H9 (cell line): ENCODE data around the gene SRP9. TPM values are rescaled to one million over a fixed set of nuclear protein-coding genes. Genes with fewer than 3 reads are reported as not detected.

ENCODE experiments used
- DNase-seq: peaks from one replicate; pipeline ENCODE4 v3.0.0-alpha.2; 2017
- H2AFZ ChIP-seq: one replicate; pipeline ENCODE4 v1.6.1; 2013; ENCODE audit warnings: mild to moderate bottlenecking, low read length, control low read depth, moderate library complexity
- H2AK5ac ChIP-seq: 2 replicates; pipeline ENCODE4 v1.6.1; 2013; ENCODE audit warnings: low read length, control low read depth, mixed read lengths; ENCODE audit not compliant: insufficient read length
- H2BK120ac ChIP-seq: one replicate; pipeline ENCODE4 v1.6.1; 2013; ENCODE audit warnings: low read depth, mild to moderate bottlenecking, low read length, control low read depth, inconsistent platforms; ENCODE audit not compliant: poor library complexity, severe bottlenecking
- H2BK12ac ChIP-seq: 2 replicates; pipeline ENCODE4 v1.6.1; 2013; ENCODE audit warnings: low read length, control low read depth, mixed read lengths, low read depth; ENCODE audit not compliant: insufficient read length
- H2BK15ac ChIP-seq: 2 replicates; pipeline ENCODE4 v1.6.1; 2013; ENCODE audit warnings: low read depth, low read length, control low read depth
- H2BK20ac ChIP-seq: one replicate; pipeline ENCODE4 v1.6.1; 2013; ENCODE audit warnings: low read depth, mild to moderate bottlenecking, low read length, control low read depth, inconsistent platforms; ENCODE audit not compliant: poor library complexity, severe bottlenecking
- H2BK5ac ChIP-seq: 2 replicates; pipeline ENCODE4 v1.6.1; 2013; ENCODE audit warnings: low read length, control low read depth, mixed read lengths; ENCODE audit not compliant: insufficient read length
- H3K14ac ChIP-seq: 2 replicates; pipeline ENCODE4 v1.6.1; 2013; ENCODE audit warnings: low read length, control low read depth; ENCODE audit not compliant: insufficient read depth
- H3K18ac ChIP-seq: 2 replicates; pipeline ENCODE4 v1.6.1; 2013; ENCODE audit warnings: low read depth, mild to moderate bottlenecking, mixed read lengths, low read length, control low read depth; ENCODE audit not compliant: insufficient read length
- H3K23ac ChIP-seq: 2 replicates; pipeline ENCODE4 v1.6.1; 2013; ENCODE audit warnings: low read length, control low read depth, mixed read lengths, low read depth; ENCODE audit not compliant: insufficient read length
- H3K23me2 ChIP-seq: 2 replicates; pipeline ENCODE4 v1.6.1; 2013; ENCODE audit warnings: low read depth, mild to moderate bottlenecking, mixed read lengths, low read length, control low read depth; ENCODE audit not compliant: insufficient read length, poor library complexity, severe bottlenecking
- H3K27ac ChIP-seq: 2 replicates; pipeline ENCODE4 v1.5.1; 2013; ENCODE audit warnings: low read length, control low read depth, mixed read lengths, low read depth; ENCODE audit not compliant: insufficient read length
- H3K27me3 ChIP-seq: 2 replicates; pipeline ENCODE4 v1.6.1; 2013; ENCODE audit warnings: low read length, control low read depth, inconsistent platforms; ENCODE audit not compliant: insufficient read depth
- H3K4ac ChIP-seq: 2 replicates; pipeline ENCODE4 v1.6.1; 2013; ENCODE audit warnings: low read depth, mild to moderate bottlenecking, control low read depth, inconsistent platforms, low read length, moderate library complexity
- H3K4me1 ChIP-seq: 2 replicates; pipeline ENCODE4 v1.6.1; 2013; ENCODE audit warnings: low read length, control low read depth, inconsistent platforms; ENCODE audit not compliant: insufficient read depth
- H3K4me2 ChIP-seq: 2 replicates; pipeline ENCODE4 v1.6.1; 2013; ENCODE audit warnings: low read length, control low read depth, mixed read lengths; ENCODE audit not compliant: insufficient read length, insufficient read depth
- H3K56ac ChIP-seq: 2 replicates; pipeline ENCODE4 v1.6.1; 2013; ENCODE audit warnings: low read depth, mild to moderate bottlenecking, mixed read lengths, low read length, control low read depth; ENCODE audit not compliant: insufficient read length
- H3K79me1 ChIP-seq: 2 replicates; pipeline ENCODE4 v1.6.1; 2013; ENCODE audit warnings: low read depth, mild to moderate bottlenecking, moderate library complexity, low read length, control low read depth, inconsistent platforms; ENCODE audit not compliant: insufficient read depth, poor library complexity, severe bottlenecking
- H3K79me2 ChIP-seq: 2 replicates; pipeline ENCODE4 v1.6.1; 2013; ENCODE audit warnings: low read length, control low read depth, inconsistent platforms; ENCODE audit not compliant: insufficient read depth
- H3K9ac ChIP-seq: 2 replicates; pipeline ENCODE4 v1.6.1; 2013; ENCODE audit warnings: low read length, control low read depth, mixed read lengths; ENCODE audit not compliant: insufficient read length; ENCODE audit errors: extremely low read depth
- H3K9me3 ChIP-seq: one replicate; pipeline ENCODE4 v1.6.1; 2013; ENCODE audit warnings: low read depth, low read length, inconsistent platforms; ENCODE audit not compliant: control insufficient read depth
- H3T11ph ChIP-seq: one replicate; pipeline ENCODE4 v1.6.1; 2013; ENCODE audit warnings: mild to moderate bottlenecking, low read length, control low read depth, inconsistent platforms
- H4K20me1 ChIP-seq: one replicate; pipeline ENCODE4 v1.6.1; 2013; ENCODE audit not compliant: control insufficient read depth, insufficient read length, insufficient read depth
- H4K5ac ChIP-seq: 2 replicates; pipeline ENCODE4 v1.6.1; 2013; ENCODE audit warnings: low read depth, mild to moderate bottlenecking, mixed read lengths, low read length, control low read depth; ENCODE audit not compliant: insufficient read length
- H4K8ac ChIP-seq: replicated peaks from 2 replicates; pipeline ENCODE4 v1.6.1; 2013; ENCODE audit warnings: low read length, control low read depth, mixed read lengths, low read depth; ENCODE audit not compliant: insufficient read length
- H4K91ac ChIP-seq: 2 replicates; pipeline ENCODE4 v1.6.1; 2013; ENCODE audit warnings: low read depth, mild to moderate bottlenecking, moderate library complexity, mixed read lengths, low read length, control low read depth; ENCODE audit not compliant: insufficient read length
- H3K27ac Mint-ChIP-seq, 3 experiments: 2 replicates in 2 of 3; 3 replicates in 1 of 3; pipeline ENCODE4 v1.8.0; 2020 to 2021; ENCODE audit warnings: mixed read lengths in 3 of 3, mild to moderate bottlenecking in 1 of 3, moderate library complexity in 1 of 3
- H3K27me3 Mint-ChIP-seq: 2 replicates; pipeline ENCODE4 v1.8.0; 2021; ENCODE audit warnings: low read depth, mild to moderate bottlenecking, moderate library complexity, mixed read lengths
- H3K36me3 Mint-ChIP-seq, 3 experiments: 2 replicates in 2 of 3; 3 replicates in 1 of 3; pipeline ENCODE4 v1.8.0; 2020 to 2021; ENCODE audit warnings: low read depth in 3 of 3, mixed read lengths in 3 of 3; ENCODE audit not compliant: insufficient read depth in 1 of 3
- H3K4me1 Mint-ChIP-seq, 2 experiments: 2 replicates each; pipeline ENCODE4 v1.8.0; 2020; ENCODE audit warnings: mixed read lengths in 2 of 2
- H3K4me3 Mint-ChIP-seq, 2 experiments: 2 replicates in 1 of 2; 3 replicates in 1 of 2; pipeline ENCODE4 v1.8.0; 2020 to 2021; ENCODE audit warnings: mild to moderate bottlenecking in 2 of 2, mixed read lengths in 2 of 2, moderate library complexity in 1 of 2
- H3K9me3 Mint-ChIP-seq, 2 experiments: 2 replicates in 1 of 2; 3 replicates in 1 of 2; pipeline ENCODE4 v1.8.0; 2020; ENCODE audit warnings: mild to moderate bottlenecking in 2 of 2, mixed read lengths in 2 of 2, moderate library complexity in 1 of 2
- WGBS: extraction: QIAGEN DNeasy Blood & Tissue Kit; methylation state at CpG from one replicate; pipeline ENCODE4 v1.1.7; 2013; ENCODE audit warnings: missing lambda C conversion rate, low lambda C conversion rate, mixed read lengths; ENCODE audit not compliant: insufficient read length; ENCODE audit errors: extremely low coverage; 5-methylcytosine and 5-hydroxymethylcytosine counted together
- total RNA-seq: library from RNA; stranded (reverse); gene quantifications from 2 replicates; pipeline ENCODE4 v1.2.1, GENCODE V29; 2021
- TF ChIP-seq, protein P1 (sequence below): fragments of 200-600 bp; sonication (generic); conservative IDR thresholded peaks from 3 replicates; pipeline ENCODE4 v1.8.0; 2021; ENCODE audit warnings: antibody characterized with exemption, mild to moderate bottlenecking

SRP9 gene
- total RNA-seq, 1 experiment from 2014 or later = 403 TPM

DNA sequence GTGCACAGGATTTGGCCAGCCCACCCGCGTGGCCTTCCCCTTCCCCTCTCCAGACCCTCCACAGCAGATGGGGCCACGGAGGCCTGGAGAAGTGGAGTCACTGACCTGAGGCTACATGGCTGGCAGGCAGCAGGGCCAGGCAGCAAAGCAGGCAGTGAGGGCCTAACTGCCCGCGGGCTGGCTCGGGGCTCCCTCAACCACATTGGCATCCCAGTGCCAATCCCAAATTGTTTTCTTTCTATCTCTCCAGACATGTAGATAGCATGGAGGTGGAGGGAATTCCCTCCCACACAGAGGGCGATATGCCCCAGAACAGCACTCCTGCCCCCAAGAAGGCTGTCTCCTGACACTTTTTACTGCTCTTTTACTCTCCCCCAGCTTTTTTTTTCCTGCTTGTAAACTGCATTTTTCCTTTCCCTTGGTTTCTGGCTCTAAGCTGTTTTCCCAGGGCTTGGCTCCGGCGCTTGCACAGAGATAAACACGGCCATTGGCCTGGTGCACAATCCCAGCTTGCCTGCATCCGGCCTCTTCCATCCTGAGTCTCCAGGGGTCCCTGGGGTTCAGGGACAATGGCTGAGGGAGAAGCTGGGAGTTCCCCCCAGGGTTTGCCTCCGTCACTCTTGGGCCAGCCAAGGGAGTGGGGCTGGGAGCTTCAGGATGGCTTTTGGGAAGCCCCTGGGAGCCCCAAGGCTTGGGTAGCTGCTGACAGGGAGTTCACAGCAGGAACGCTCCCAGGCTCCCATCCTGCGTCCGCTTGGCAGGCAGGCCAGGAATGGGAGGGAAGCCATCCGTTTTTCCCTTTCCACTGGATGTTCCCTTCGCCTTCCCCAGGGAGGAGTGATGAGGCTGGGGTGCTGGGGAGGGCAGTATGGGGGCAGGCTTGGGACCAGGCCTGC, 39.3 kb downstream of the SRP9 start:
- Histone ChIP-seq H3K56ac (no peak overlapping the region), H3K14ac (peak overlapping the region; percentile 91), H3K27ac (no peak overlapping the region), H3K27me3 (no peaks in the 10 kb centered on the region), H2BK5ac (peak overlapping the region; percentile 41), H2BK120ac (no peak overlapping the region), H4K8ac (no peak overlapping the region), H3K4ac (no peak overlapping the region; the same call in 1 of the 2 replicates), H3K79me2 (peaks cover under 1% of the 10 kb centered on the region; the same call in 1 of the 2 replicates), H4K5ac (peak overlapping the region; percentile 72), H3T11ph (no peak overlapping the region), H2BK20ac (no peak overlapping the region), H3K4me1 (peaks cover 14% of the 10 kb centered on the region), H2BK12ac (peak overlapping the region; percentile 77), H4K91ac (peak overlapping the region; percentile 96), H2BK15ac (no peak overlapping the region; the same call in 1 of the 2 replicates), H3K23ac (no peak overlapping the region), H3K23me2 (no peaks in the 10 kb centered on the region), H3K9ac (no peak overlapping the region), H3K79me1 (no peaks in the 10 kb centered on the region), H2AK5ac (no peak overlapping the region), H2AFZ (no peak overlapping the region), H3K4me2 (no peak overlapping the region), H3K9me3 (no peaks in the 10 kb centered on the region), H3K18ac (peak overlapping the region; percentile 92), H4K20me1 (no peaks in the 10 kb centered on the region)
- no CpG with 5 or more reads among the region's 17 CpGs for WGBS
- peak overlapping the region; percentile 85 to 94 (median 90); a peak in 5 of 7 replicates for H3K27ac Mint-ChIP-seq
- peaks cover 0 to 7% (median 0%) of the 10 kb centered on the region in 3 experiments; a peak in 3 of 7 replicates for H3K36me3 Mint-ChIP-seq
- TF ChIP-seq, protein P1, sequence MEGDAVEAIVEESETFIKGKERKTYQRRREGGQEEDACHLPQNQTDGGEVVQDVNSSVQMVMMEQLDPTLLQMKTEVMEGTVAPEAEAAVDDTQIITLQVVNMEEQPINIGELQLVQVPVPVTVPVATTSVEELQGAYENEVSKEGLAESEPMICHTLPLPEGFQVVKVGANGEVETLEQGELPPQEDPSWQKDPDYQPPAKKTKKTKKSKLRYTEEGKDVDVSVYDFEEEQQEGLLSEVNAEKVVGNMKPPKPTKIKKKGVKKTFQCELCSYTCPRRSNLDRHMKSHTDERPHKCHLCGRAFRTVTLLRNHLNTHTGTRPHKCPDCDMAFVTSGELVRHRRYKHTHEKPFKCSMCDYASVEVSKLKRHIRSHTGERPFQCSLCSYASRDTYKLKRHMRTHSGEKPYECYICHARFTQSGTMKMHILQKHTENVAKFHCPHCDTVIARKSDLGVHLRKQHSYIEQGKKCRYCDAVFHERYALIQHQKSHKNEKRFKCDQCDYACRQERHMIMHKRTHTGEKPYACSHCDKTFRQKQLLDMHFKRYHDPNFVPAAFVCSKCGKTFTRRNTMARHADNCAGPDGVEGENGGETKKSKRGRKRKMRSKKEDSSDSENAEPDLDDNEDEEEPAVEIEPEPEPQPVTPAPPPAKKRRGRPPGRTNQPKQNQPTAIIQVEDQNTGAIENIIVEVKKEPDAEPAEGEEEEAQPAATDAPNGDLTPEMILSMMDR = no peak
- peaks cover 38 to 44% of the 10 kb centered on the region in 2 experiments for H3K4me1 Mint-ChIP-seq
- H3K9me3 Mint-ChIP-seq = no peaks in the 10 kb centered on the region
- peak overlapping the region in 1 of 2 experiments; percentile 10; a peak in 1 of 5 replicates for H3K4me3 Mint-ChIP-seq
- H3K27me3 Mint-ChIP-seq = no peaks in the 10 kb centered on the region
- DNase-seq = no peak
